NCI-H2107 treated with DMSO at 0.1 percent for 48 hours (cell line): ENCODE measurements around the gene ACSS2.

Experiments
- DNase-seq: peaks from one replicate; lab custom pipeline; 2025; ENCODE audit not compliant: unreplicated experiment; lab: John Stamatoyannopoulos, UW

ACSS2 gene

GRCh38 chr20:34947336-34947735 lies 70.9 kb downstream of the ACSS2 start:
- DNase-seq = no peak

GRCh38 chr20:34948030-34948429 lies 71.6 kb downstream of the ACSS2 start:
- DNase-seq = no peak

- DNase-seq = no peak
Observed at GRCh38 chr20:34949120-34949519, 72.7 kb downstream of the ACSS2 start.

GRCh38 chr20:34951252-34951651 lies 74.8 kb downstream of the ACSS2 start:
- DNase-seq = no peak

- DNase-seq = no peak
Observed at GRCh38 chr20:34951652-34952051, 75.2 kb downstream of the ACSS2 start.

- DNase-seq = no peak
Observed at GRCh38 chr20:34952671-34953070, 76.3 kb downstream of the ACSS2 start.

- no peak for DNase-seq
Observed at GRCh38 chr20:34953960-34954359, 77.5 kb downstream of the ACSS2 start.

GRCh38 chr20:34954904-34955230 lies 78.5 kb downstream of the ACSS2 start:
- DNase-seq = no peak

- peak; percentile 68 for DNase-seq
Observed at GRCh38 chr20:34955231-34956040, 79.0 kb downstream of the ACSS2 start, which contains the start of the genes GSS and MYH7B. GSS (minus strand) TSS chr20:34955806; CDS start chr20:34951852, 3,954 bp downstream. MYH7B (plus strand) TSS chr20:34955868; CDS start chr20:34978006, 22,138 bp downstream.

GRCh38 chr20:34956041-34956458 lies 79.6 kb downstream of the ACSS2 start:
- DNase-seq = no peak

GRCh38 chr20:34956751-34957472 lies 80.5 kb downstream of the ACSS2 start:
- DNase-seq = no peak

- no peak for DNase-seq
Observed at GRCh38 chr20:34964486-34964885, 88.1 kb downstream of the ACSS2 start.

- DNase-seq = no peak
Observed at GRCh38 chr20:34965051-34965450, 88.6 kb downstream of the ACSS2 start.

GRCh38 chr20:34967421-34967820 lies 91.0 kb downstream of the ACSS2 start:
- no peak for DNase-seq

GRCh38 chr20:34968042-34968775 lies 91.8 kb downstream of the ACSS2 start:
- DNase-seq = no peak

GRCh38 chr20:34970193-34970840 lies 93.9 kb downstream of the ACSS2 start:
- DNase-seq = no peak

- DNase-seq = no peak
Observed at GRCh38 chr20:34970846-34971560, 94.6 kb downstream of the ACSS2 start.

GRCh38 chr20:34971561-34972235 lies 95.3 kb downstream of the ACSS2 start:
- no peak for DNase-seq

- no peak for DNase-seq
Observed at GRCh38 chr20:34974246-34974645, 97.8 kb downstream of the ACSS2 start.

- DNase-seq = no peak
Observed at GRCh38 chr20:34976286-34976685, 99.9 kb downstream of the ACSS2 start.
